ENCODE data around the gene ATF4. TPM values are rescaled to one million over a fixed set of nuclear protein-coding genes. Genes with fewer than 3 reads are reported as not detected.

ATF4 gene
- total and polyA plus RNA-seq, 2 of the 13 experiments (the other 11 are each of a cell fraction or from before 2014, with no cell fraction given) = 486 to 1,297 TPM

DNA sequence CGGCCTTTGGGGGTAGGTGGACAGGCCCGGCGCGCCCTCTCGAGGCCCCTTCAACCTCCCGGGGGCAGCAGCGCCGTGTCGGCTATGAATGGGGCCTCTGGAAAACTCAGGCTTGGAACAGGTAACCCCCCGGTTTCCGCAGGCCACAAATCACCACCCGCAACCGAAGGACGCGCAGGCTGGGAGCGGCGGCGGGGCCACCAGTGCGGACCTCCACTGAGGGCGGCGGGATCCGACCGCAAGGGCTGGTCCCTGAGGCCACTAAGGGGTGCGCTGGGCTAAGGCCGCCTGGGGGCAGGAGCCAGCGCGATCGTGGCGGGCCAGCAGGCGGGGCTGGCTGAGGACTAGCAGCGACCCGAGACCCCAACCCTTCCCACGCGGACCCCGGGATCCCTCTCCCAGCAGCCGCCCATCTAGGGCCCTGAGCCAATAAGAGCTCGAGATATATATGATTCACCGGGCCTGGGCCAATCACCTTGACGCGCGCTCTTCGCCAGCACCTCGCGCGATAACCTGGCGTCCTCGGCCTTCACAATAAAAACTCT, 609 bp upstream of the ATF4 start (continued):
- TF ChIP-seq ZNF510 (CRISPR knock-in tag; IDR thresholded peaks at IDR 0.05; ENCODE audit: low read depth) = no peak
- TF ChIP-seq ZNF652 (CRISPR knock-in tag; IDR thresholded peaks at IDR 0.05; ENCODE audit: borderline replicate concordance, low read depth) = peak; percentile 45; the same call in 1 of the 2 replicates
- TF ChIP-seq IRX3 (CRISPR knock-in tag; IDR thresholded peaks at IDR 0.05; ENCODE audit: borderline replicate concordance, low read depth) = peak; percentile 36; the same call in 1 of the 2 replicates
- no peak for TF ChIP-seq ZIK1 (CRISPR knock-in tag; IDR thresholded peaks at IDR 0.05; ENCODE audit: borderline replicate concordance, low read depth)
- TF ChIP-seq ELF3 (CRISPR knock-in tag; IDR thresholded peaks at IDR 0.05) = no peak; the same call in 1 of the 2 replicates
- no peak for TF ChIP-seq ZFYVE20 (CRISPR knock-in tag; IDR thresholded peaks at IDR 0.05; ENCODE audit: borderline replicate concordance, low read depth)
- TF ChIP-seq, protein P1, sequence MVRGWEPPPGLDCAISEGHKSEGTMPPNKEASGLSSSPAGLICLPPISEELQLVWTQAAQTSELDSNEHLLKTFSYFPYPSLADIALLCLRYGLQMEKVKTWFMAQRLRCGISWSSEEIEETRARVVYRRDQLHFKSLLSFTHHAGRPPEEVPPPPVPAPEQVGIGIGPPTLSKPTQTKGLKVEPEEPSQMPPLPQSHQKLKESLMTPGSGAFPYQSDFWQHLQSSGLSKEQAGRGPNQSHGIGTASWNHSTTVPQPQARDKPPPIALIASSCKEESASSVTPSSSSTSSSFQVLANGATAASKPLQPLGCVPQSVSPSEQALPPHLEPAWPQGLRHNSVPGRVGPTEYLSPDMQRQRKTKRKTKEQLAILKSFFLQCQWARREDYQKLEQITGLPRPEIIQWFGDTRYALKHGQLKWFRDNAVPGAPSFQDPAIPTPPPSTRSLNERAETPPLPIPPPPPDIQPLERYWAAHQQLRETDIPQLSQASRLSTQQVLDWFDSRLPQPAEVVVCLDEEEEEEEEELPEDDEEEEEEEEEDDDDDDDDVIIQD (CRISPR knock-in tag; IDR thresholded peaks at IDR 0.05; ENCODE audit: low read depth) = no peak
- TF ChIP-seq, protein P2, sequence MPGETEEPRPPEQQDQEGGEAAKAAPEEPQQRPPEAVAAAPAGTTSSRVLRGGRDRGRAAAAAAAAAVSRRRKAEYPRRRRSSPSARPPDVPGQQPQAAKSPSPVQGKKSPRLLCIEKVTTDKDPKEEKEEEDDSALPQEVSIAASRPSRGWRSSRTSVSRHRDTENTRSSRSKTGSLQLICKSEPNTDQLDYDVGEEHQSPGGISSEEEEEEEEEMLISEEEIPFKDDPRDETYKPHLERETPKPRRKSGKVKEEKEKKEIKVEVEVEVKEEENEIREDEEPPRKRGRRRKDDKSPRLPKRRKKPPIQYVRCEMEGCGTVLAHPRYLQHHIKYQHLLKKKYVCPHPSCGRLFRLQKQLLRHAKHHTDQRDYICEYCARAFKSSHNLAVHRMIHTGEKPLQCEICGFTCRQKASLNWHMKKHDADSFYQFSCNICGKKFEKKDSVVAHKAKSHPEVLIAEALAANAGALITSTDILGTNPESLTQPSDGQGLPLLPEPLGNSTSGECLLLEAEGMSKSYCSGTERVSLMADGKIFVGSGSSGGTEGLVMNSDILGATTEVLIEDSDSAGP (CRISPR knock-in tag; IDR thresholded peaks at IDR 0.05; ENCODE audit: borderline replicate concordance) = peak; percentile 13; the same call in 1 of the 2 replicates
- TF ChIP-seq SRY (CRISPR knock-in tag; IDR thresholded peaks at IDR 0.05) = peak; percentile 72
- TF ChIP-seq KAT8 (CRISPR knock-in tag; IDR thresholded peaks at IDR 0.05) = no peak; the same call in 1 of the 2 replicates
- no peak for TF ChIP-seq GPN1 (CRISPR knock-in tag; IDR thresholded peaks at IDR 0.05; ENCODE audit: borderline replicate concordance)
- TF ChIP-seq SETDB1 (CRISPR knock-in tag; IDR thresholded peaks at IDR 0.05; ENCODE audit: borderline replicate concordance) = no peak
- TF ChIP-seq, protein P3, sequence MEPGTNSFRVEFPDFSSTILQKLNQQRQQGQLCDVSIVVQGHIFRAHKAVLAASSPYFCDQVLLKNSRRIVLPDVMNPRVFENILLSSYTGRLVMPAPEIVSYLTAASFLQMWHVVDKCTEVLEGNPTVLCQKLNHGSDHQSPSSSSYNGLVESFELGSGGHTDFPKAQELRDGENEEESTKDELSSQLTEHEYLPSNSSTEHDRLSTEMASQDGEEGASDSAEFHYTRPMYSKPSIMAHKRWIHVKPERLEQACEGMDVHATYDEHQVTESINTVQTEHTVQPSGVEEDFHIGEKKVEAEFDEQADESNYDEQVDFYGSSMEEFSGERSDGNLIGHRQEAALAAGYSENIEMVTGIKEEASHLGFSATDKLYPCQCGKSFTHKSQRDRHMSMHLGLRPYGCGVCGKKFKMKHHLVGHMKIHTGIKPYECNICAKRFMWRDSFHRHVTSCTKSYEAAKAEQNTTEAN (CRISPR knock-in tag; conservative IDR thresholded peaks at IDR 0.05) = no peak; the same call in 1 of the 2 replicates
- no peak for TF ChIP-seq JARID2 (CRISPR knock-in tag; IDR thresholded peaks at IDR 0.05; ENCODE audit: insufficient replicate concordance)
- no peak for TF ChIP-seq ZNF44 (CRISPR knock-in tag; IDR thresholded peaks at IDR 0.05)
- TF ChIP-seq RARG (CRISPR knock-in tag; IDR thresholded peaks at IDR 0.05; ENCODE audit: low read depth) = no peak
- TF ChIP-seq ZFAT (CRISPR knock-in tag; conservative IDR thresholded peaks at IDR 0.05) = no peak
- peak; percentile 51 for TF ChIP-seq POLR2G (IDR thresholded peaks at IDR 0.05; ENCODE audit: low read depth, low read length)
- no peak; the same call in 1 of the 2 replicates for TF ChIP-seq ZNF776 (CRISPR knock-in tag; IDR thresholded peaks at IDR 0.05)
- TF ChIP-seq, protein P4, sequence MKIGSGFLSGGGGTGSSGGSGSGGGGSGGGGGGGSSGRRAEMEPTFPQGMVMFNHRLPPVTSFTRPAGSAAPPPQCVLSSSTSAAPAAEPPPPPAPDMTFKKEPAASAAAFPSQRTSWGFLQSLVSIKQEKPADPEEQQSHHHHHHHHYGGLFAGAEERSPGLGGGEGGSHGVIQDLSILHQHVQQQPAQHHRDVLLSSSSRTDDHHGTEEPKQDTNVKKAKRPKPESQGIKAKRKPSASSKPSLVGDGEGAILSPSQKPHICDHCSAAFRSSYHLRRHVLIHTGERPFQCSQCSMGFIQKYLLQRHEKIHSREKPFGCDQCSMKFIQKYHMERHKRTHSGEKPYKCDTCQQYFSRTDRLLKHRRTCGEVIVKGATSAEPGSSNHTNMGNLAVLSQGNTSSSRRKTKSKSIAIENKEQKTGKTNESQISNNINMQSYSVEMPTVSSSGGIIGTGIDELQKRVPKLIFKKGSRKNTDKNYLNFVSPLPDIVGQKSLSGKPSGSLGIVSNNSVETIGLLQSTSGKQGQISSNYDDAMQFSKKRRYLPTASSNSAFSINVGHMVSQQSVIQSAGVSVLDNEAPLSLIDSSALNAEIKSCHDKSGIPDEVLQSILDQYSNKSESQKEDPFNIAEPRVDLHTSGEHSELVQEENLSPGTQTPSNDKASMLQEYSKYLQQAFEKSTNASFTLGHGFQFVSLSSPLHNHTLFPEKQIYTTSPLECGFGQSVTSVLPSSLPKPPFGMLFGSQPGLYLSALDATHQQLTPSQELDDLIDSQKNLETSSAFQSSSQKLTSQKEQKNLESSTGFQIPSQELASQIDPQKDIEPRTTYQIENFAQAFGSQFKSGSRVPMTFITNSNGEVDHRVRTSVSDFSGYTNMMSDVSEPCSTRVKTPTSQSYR (CRISPR knock-in tag; IDR thresholded peaks at IDR 0.05; ENCODE audit: borderline replicate concordance) = no peak

All from HepG2 (cell line).